Ureter (tissue), 1 donor: ENCODE measurements around the gene UBQLN2. TPM values are rescaled to one million over a fixed set of nuclear protein-coding genes. Genes with fewer than 3 reads are reported as not detected.

Experiments used
- total RNA-seq: library from RNA; stranded (reverse); gene quantifications from one replicate; pipeline ENCODE4 v1.2.4, GENCODE V29; 2023
- donor health status: DM: yes; HTN: yes; CAD: no.

The UBQLN2 gene
- total RNA-seq, 1 donor from 2014 or later, result 65.0 TPM

Other genes with a start within 250 kb of the UBQLN2 start
- gene NBDY, start 165.6 kb downstream of the UBQLN2 start, total RNA-seq, result 79.3 TPM